HG03432 (cell line): ENCODE measurements around the gene SYT2.
"Not testable (repeated sequence)": the region's sequence is repeated elsewhere in the genome, so short reads cannot be mapped to it uniquely, and the experiment has no call there.

Experiments
- ATAC-seq: cut with Tn5 transposase; IDR thresholded peaks from one replicate; pipeline ENCODE4 v1.9.1; 2021; ENCODE audit warnings: mild to moderate bottlenecking, moderate library complexity; ENCODE audit not compliant: unreplicated experiment

Gene SYT2

GRCh38 chr1:202644219-202645096 is 65.8 kb downstream of the SYT2 start:
- no peak for ATAC-seq

- no peak for ATAC-seq
Observed at GRCh38 chr1:202643397-202644218, 66.6 kb downstream of the SYT2 start.

- ATAC-seq: no peak
Observed at GRCh38 chr1:202642619-202643291, 67.5 kb downstream of the SYT2 start.

GRCh38 chr1:202642212-202642611 is 68.0 kb downstream of the SYT2 start:
- no peak for ATAC-seq

GRCh38 chr1:202639500-202639899 is 70.8 kb downstream of the SYT2 start:
- ATAC-seq: no peak

GRCh38 chr1:202638701-202639305 is 71.5 kb downstream of the SYT2 start:
- ATAC-seq: not testable (repeated sequence)

GRCh38 chr1:202638019-202638700 is 72.1 kb downstream of the SYT2 start:
- ATAC-seq: no peak

GRCh38 chr1:202637321-202638018 is 72.8 kb downstream of the SYT2 start:
- not testable (repeated sequence) for ATAC-seq

- ATAC-seq: not testable (repeated sequence)
Observed at GRCh38 chr1:202636171-202636570, 74.1 kb downstream of the SYT2 start.

- no peak for ATAC-seq
Observed at GRCh38 chr1:202632241-202632640, 78.0 kb downstream of the SYT2 start.

- ATAC-seq: no peak
Observed at GRCh38 chr1:202631076-202631923, 79.0 kb downstream of the SYT2 start.

- ATAC-seq: no peak
Observed at GRCh38 chr1:202630541-202630940, 79.7 kb downstream of the SYT2 start.

GRCh38 chr1:202630096-202630495 is 80.2 kb downstream of the SYT2 start:
- ATAC-seq: not testable (repeated sequence)

GRCh38 chr1:202629257-202629811 is 80.9 kb downstream of the SYT2 start:
- peak; percentile 72 for ATAC-seq

- ATAC-seq: no peak
Observed at GRCh38 chr1:202628646-202629215, 81.5 kb downstream of the SYT2 start.

- no peak for ATAC-seq
Observed at GRCh38 chr1:202627841-202628565, 82.3 kb downstream of the SYT2 start.

- not testable (repeated sequence) for ATAC-seq
Observed at GRCh38 chr1:202627036-202627435, 83.2 kb downstream of the SYT2 start.
